Vagina (tissue), 2 donors: Measurements from ENCODE around the gene DCUN1D3.

Source experiments
- CTCF ChIP-seq, 3 experiments: fragments of 450-650 bp in 2 of 3; fragments of 200-600 bp in 1 of 3; sonication (generic) in 1 of 3; IDR thresholded peaks; one replicate each; pipeline ENCODE4 v1.5.1; 2017 to 2019; ENCODE audit warnings: antibody characterized with exemption in 3 of 3, mild to moderate bottlenecking in 2 of 3, moderate library complexity in 2 of 3
- POLR2A ChIP-seq, 2 donors: fragments of 450-650 bp; IDR thresholded peaks; one replicate each; pipeline ENCODE4 v1.6.1; 2017; ENCODE audit warnings: antibody characterized with exemption in 2 of 2, mild to moderate bottlenecking in 2 of 2, moderate library complexity in 2 of 2

DNA sequence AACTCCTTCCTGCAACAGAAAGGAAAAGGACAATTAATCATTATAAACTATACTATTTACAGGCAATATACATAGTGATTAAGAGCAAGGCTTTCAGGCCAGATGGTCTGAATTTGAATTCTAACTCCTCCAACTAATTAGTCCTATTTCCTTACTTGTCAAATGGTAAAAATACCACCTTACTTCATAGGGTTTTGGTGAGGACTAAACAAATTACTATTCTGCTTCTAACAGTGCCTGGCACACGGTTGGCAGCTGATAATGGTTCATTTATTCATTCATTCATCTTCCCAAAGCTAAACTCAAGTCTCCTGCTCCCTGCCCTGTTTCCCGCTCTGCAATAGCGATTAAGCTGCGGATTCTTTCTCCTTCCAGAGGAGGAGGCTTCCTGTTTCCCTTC, 39.8 kb downstream of the DCUN1D3 start:
- TF ChIP-seq CTCF (IDR thresholded peaks at IDR 0.05), result no peak
- no peak for TF ChIP-seq POLR2A (IDR thresholded peaks at IDR 0.05)
